Measurements from ENCODE around the gene ACAD10. TPM values are rescaled to one million over a fixed set of nuclear protein-coding genes. Genes with fewer than 3 reads are reported as not detected.
A peak's percentile ranks its signal among the peaks of the same experiment; 100 is the strongest.

ACAD10 gene
- total and polyA plus RNA-seq, 2 of the 13 experiments (the other 11 are each of a cell fraction or from before 2014, with no cell fraction given), result 15.2 to 16.3 TPM

DNA sequence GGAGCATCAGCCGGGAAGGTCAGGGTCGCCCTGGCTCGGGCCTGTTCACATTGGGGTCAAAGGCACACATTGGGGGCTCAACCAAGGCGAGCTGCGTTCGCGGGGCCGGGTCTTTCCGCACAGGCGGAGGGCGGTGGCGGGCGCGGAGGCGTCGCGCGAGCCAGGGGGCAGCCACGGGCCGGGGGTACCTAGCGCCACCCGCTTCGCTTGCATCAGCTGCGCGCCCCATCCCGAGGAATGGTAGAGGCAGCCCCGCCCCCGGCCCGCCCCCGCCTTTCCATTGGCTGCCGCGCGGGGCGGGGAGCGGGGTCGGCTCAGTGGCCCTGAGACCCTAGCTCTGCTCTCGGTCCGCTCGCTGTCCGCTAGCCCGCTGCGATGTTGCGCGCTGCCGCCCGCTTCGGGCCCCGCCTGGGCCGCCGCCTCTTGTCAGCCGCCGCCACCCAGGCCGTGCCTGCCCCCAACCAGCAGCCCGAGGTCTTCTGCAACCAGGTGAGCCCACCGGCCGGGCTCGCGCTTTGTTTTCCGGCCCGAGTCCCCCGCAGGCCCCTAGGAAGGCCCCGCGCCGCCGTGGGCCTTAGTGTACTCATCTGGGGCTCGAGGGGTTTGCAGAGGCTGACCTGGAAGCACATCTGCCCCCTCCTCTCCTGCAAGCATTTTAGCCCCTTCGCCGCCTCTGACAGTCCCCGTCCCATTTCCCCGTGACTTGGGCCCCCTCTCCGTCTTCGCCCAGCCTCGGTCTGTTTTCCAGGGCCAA, 80.9 kb downstream of the ACAD10 start, which contains the start of gene ALDH2 (continued):
- TF ChIP-seq RXRA (CRISPR knock-in tag; IDR thresholded peaks at IDR 0.05) (no peak), ZIK1 (CRISPR knock-in tag; IDR thresholded peaks at IDR 0.05; ENCODE audit: borderline replicate concordance, low read depth) (peak; percentile 65; the same call in 1 of the 2 replicates), KDM5B (CRISPR knock-in tag; IDR thresholded peaks at IDR 0.05; ENCODE audit: borderline replicate concordance) (peak; percentile 89; the same call in 1 of the 2 replicates), ZNF142 (CRISPR knock-in tag; IDR thresholded peaks at IDR 0.05) (no peak), SALL2 (CRISPR knock-in tag; IDR thresholded peaks at IDR 0.05) (no peak; the same call in 1 of the 2 replicates), JARID2 (CRISPR knock-in tag; IDR thresholded peaks at IDR 0.05; ENCODE audit: insufficient replicate concordance) (no peak), ZNF234 (CRISPR knock-in tag; conservative IDR thresholded peaks at IDR 0.05) (no peak), SMARCE1 (IDR thresholded peaks at IDR 0.05; ENCODE audit: borderline replicate concordance) (no peak), PBX2 (CRISPR knock-in tag; IDR thresholded peaks at IDR 0.05) (no peak), REXO4 (CRISPR knock-in tag; IDR thresholded peaks at IDR 0.05; ENCODE audit: borderline replicate concordance) (no peak), ZNF572 (CRISPR knock-in tag; IDR thresholded peaks at IDR 0.05) (no peak), ZNF782 (CRISPR knock-in tag; IDR thresholded peaks at IDR 0.05; ENCODE audit: borderline replicate concordance) (peak; percentile 48; the same call in 1 of the 2 replicates), NFIC (IDR thresholded peaks at IDR 0.05; ENCODE audit: low read length) (no peak)
- TF ChIP-seq, protein P1, sequence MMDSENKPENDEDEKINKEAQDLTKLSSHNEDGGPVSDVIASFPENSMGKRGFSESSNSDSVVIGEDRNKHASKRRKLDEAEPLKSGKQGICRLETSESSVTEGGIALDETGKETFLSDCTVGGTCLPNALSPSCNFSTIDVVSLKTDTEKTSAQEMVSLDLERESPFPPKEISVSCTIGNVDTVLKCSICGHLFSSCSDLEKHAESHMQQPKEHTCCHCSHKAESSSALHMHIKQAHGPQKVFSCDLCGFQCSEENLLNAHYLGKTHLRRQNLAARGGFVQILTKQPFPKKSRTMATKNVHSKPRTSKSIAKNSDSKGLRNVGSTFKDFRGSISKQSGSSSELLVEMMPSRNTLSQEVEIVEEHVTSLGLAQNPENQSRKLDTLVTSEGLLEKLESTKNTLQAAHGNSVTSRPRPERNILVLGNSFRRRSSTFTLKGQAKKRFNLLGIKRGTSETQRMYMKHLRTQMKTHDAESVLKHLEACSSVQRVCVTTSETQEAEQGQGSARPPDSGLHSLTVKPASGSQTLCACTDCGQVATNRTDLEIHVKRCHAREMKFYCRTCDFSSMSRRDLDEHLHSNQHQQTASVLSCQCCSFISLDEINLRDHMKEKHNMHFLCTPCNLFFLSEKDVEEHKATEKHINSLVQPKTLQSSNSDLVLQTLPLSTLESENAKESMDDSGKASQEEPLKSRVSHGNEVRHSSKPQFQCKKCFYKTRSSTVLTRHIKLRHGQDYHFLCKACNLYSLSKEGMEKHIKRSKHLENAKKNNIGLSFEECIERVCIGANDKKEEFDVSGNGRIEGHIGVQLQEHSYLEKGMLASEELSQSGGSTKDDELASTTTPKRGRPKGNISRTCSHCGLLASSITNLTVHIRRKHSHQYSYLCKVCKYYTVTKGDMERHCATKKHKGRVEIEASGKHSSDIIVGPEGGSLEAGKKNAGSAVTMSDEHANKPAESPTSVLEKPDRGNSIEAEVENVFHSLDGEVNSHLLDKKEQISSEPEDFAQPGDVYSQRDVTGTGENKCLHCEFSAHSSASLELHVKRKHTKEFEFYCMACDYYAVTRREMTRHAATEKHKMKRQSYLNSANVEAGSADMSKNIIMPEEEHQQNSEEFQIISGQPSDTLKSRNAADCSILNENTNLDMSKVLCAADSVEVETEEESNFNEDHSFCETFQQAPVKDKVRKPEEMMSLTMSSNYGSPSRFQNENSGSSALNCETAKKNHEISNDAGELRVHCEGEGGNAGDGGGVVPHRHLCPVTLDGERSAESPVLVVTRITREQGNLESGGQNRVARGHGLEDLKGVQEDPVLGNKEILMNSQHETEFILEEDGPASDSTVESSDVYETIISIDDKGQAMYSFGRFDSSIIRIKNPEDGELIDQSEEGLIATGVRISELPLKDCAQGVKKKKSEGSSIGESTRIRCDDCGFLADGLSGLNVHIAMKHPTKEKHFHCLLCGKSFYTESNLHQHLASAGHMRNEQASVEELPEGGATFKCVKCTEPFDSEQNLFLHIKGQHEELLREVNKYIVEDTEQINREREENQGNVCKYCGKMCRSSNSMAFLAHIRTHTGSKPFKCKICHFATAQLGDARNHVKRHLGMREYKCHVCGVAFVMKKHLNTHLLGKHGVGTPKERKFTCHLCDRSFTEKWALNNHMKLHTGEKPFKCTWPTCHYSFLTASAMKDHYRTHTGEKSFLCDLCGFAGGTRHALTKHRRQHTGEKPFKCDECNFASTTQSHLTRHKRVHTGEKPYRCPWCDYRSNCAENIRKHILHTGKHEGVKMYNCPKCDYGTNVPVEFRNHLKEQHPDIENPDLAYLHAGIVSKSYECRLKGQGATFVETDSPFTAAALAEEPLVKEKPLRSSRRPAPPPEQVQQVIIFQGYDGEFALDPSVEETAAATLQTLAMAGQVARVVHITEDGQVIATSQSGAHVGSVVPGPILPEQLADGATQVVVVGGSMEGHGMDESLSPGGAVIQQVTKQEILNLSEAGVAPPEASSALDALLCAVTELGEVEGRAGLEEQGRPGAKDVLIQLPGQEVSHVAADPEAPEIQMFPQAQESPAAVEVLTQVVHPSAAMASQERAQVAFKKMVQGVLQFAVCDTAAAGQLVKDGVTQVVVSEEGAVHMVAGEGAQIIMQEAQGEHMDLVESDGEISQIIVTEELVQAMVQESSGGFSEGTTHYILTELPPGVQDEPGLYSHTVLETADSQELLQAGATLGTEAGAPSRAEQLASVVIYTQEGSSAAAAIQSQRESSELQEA (CRISPR knock-in tag; IDR thresholded peaks at IDR 0.05; ENCODE audit: not compliant biosample characterization), result peak; percentile 55

All from HepG2 (cell line).